NOMO-1 treated with DMSO at 0.1 percent for 48 hours (cell line): ENCODE measurements around the gene AIFM3.
"Not testable (repeated sequence)": the region's sequence is repeated elsewhere in the genome, so short reads cannot be mapped to it uniquely, and the experiment has no call there.

Source experiments
- DNase-seq: peaks from one replicate; lab custom pipeline; 2025; ENCODE audit not compliant: unreplicated experiment; lab: John Stamatoyannopoulos, UW

Gene AIFM3

GRCh38 chr22:20966883-20967696 is at the start of gene AIFM3:
Gene AIFM3 (plus strand): TSS chr22:20967255. CDS start chr22:20967945, 690 bp downstream.
- DNase-seq, result no peak

GRCh38 chr22:20918663-20919218 is 48.3 kb upstream of the AIFM3 start:
- DNase-seq, result no peak

- DNase-seq, result no peak
These were observed 47.3 kb upstream of the AIFM3 start for GRCh38 chr22:20919718-20920117.

- DNase-seq, result no peak
These were observed 46.2 kb upstream of the AIFM3 start for GRCh38 chr22:20920881-20921203.

GRCh38 chr22:20922141-20922751 is 44.8 kb upstream of the AIFM3 start:
- DNase-seq, result no peak

GRCh38 chr22:20926243-20926642 is 40.8 kb upstream of the AIFM3 start:
- no peak for DNase-seq

- no peak for DNase-seq
These were observed 39.0 kb upstream of the AIFM3 start for GRCh38 chr22:20927940-20928572.

- no peak for DNase-seq
These were observed 38.5 kb upstream of the AIFM3 start for GRCh38 chr22:20928573-20928967.

GRCh38 chr22:20930004-20930403 is 37.1 kb upstream of the AIFM3 start:
- no peak for DNase-seq

GRCh38 chr22:20930435-20930834 is 36.6 kb upstream of the AIFM3 start:
- DNase-seq, result not testable (repeated sequence)

GRCh38 chr22:20931126-20931654 is 35.9 kb upstream of the AIFM3 start:
- no peak for DNase-seq

GRCh38 chr22:20933910-20934309 is 33.1 kb upstream of the AIFM3 start:
- DNase-seq, result no peak

GRCh38 chr22:20935049-20935448 is 32.0 kb upstream of the AIFM3 start:
- not testable (repeated sequence) for DNase-seq

- not testable (repeated sequence) for DNase-seq
These were observed 31.1 kb upstream of the AIFM3 start for GRCh38 chr22:20935780-20936539.

GRCh38 chr22:20937031-20937793 is 29.8 kb upstream of the AIFM3 start:
- no peak for DNase-seq

- no peak for DNase-seq
These were observed 29.0 kb upstream of the AIFM3 start for GRCh38 chr22:20937794-20938671.

GRCh38 chr22:20939457-20940185 is 27.4 kb upstream of the AIFM3 start:
- not testable (repeated sequence) for DNase-seq

GRCh38 chr22:20940186-20940651 is 26.8 kb upstream of the AIFM3 start:
- no peak for DNase-seq
